Omental fat pad (tissue), 4 donors: Measurements from ENCODE around the gene GRB14. TPM values are rescaled to one million over a fixed set of nuclear protein-coding genes. Genes with fewer than 3 reads are reported as not detected.

Source experiments
- ATAC-seq: fragments of 150-250 bp; one replicate; pipeline ENCODE4 v1.9.1; 2016; ENCODE audit warnings: mild to moderate bottlenecking, moderate library complexity; ENCODE audit not compliant: low FRiP score
- DNase-seq: peaks from one replicate; pipeline ENCODE4 v3.0.0-alpha.2; 2019; ENCODE audit warnings: low spot score
- total RNA-seq, 4 donors: library from RNA; depleted of rRNA; stranded (reverse); fragments of >200 nt; gene quantifications; one replicate each; pipeline ENCODE4 v1.1.0, GENCODE V29; 2016
- TF ChIP-seq, protein P1 (sequence below), 3 donors: fragments of 450-650 bp; IDR thresholded peaks; one replicate each; pipeline ENCODE4 v1.5.1; 2016 to 2017; ENCODE audit warnings: antibody characterized with exemption in 3 of 3, mild to moderate bottlenecking in 3 of 3, moderate library complexity in 2 of 3

GRB14 gene
- total RNA-seq, 4 donors from 2014 or later, result 4.5 to 7.4 (median 5.3) TPM

DNA sequence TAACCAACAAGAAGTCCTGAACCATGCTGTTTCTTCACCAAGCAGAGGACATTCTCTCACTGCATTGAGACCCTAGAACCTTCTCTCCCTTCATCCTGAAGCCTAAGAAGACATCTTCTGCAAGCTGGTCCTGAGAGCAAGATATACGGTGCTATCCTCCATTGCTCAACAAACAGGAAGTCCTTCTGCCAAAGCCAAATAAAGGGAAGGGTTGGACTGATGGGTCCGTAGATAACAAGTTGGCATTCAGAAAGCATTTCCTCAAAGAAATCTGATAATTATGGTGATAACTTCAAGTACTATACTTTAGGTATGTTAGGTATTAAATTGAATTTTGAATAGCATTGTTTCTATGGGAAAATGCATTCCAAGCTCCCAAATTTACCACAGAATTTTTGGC lies 23.3 kb downstream of the GRB14 start:
- no peak for ATAC-seq
- TF ChIP-seq, protein P1, sequence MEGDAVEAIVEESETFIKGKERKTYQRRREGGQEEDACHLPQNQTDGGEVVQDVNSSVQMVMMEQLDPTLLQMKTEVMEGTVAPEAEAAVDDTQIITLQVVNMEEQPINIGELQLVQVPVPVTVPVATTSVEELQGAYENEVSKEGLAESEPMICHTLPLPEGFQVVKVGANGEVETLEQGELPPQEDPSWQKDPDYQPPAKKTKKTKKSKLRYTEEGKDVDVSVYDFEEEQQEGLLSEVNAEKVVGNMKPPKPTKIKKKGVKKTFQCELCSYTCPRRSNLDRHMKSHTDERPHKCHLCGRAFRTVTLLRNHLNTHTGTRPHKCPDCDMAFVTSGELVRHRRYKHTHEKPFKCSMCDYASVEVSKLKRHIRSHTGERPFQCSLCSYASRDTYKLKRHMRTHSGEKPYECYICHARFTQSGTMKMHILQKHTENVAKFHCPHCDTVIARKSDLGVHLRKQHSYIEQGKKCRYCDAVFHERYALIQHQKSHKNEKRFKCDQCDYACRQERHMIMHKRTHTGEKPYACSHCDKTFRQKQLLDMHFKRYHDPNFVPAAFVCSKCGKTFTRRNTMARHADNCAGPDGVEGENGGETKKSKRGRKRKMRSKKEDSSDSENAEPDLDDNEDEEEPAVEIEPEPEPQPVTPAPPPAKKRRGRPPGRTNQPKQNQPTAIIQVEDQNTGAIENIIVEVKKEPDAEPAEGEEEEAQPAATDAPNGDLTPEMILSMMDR (IDR thresholded peaks at IDR 0.05), result no peak
- no peak for DNase-seq

DNA sequence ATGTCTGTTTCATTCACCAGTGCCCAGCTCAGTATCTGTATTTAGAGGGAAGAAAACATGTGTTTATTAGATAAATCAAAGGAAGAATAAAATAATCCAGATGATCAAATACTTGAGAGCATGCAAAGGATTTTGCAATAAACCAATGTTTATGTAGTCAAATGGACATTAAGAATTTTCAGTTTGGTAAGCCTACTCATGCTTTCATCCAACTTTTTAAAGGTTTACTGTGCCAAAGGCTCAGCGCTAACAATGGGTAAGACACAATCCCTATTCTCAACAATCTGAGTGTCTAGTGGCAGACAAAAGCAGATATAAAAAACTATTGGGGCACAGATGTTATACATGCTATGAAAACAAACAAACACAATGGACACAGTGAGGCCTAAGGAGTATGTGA lies 26.3 kb downstream of the GRB14 start:
- DNase-seq (no peak), ATAC-seq (no peak)
- TF ChIP-seq, protein P1 (IDR thresholded peaks at IDR 0.05), result no peak

DNA sequence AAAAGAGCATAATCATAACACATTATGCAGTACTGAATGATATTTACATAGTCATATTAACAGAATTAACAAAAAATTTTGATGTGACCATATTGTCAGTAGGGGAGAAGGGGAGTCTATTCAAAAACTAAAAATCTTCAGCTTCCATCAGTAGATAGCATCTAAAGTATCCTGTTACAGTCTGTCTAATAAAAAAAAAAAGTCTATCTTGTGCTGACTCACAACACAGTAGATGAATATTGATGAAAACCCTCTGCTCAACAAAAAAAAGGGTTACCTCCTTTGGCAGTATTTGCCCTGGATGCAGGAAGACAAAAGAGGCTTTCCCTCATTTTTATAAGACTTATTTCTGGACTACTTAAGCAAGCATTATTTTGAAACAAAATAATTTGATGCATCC lies 27.3 kb downstream of the GRB14 start:
- TF ChIP-seq, protein P1 (IDR thresholded peaks at IDR 0.05), result no peak
- ATAC-seq (no peak), DNase-seq (no peak)

- TF ChIP-seq, protein P1 (IDR thresholded peaks at IDR 0.05), result no peak
- ATAC-seq (no peak), DNase-seq (no peak)
Measured at GRCh38 chr2:164593541-164593940, 27.7 kb downstream of the GRB14 start.

DNA sequence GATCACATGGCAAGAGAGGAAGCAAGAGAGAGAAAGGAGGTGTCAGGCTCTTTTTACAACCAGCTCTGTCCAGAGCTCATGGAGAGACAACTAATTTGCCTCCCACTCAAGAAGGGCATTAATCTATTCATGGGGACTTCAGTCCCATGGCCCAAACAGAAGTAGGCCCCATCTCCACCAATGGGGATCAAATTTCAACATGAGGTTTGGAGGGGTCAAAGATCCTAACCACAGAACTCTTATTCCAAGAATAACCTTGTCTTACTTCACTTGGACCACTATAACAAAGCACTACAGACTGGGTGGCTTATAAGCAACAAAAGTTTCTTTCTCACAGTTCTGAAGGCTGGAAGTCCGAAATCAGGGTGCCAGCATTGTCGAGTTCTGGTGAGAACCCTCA lies 31.8 kb downstream of the GRB14 start:
- DNase-seq (no peak), ATAC-seq (no peak)
- TF ChIP-seq, protein P1 (IDR thresholded peaks at IDR 0.05), result no peak

GRCh38 chr2:164581050-164581449 lies 40.2 kb downstream of the GRB14 start:
- DNase-seq (no peak), ATAC-seq (no peak)
- TF ChIP-seq, protein P1 (IDR thresholded peaks at IDR 0.05), result no peak

DNA sequence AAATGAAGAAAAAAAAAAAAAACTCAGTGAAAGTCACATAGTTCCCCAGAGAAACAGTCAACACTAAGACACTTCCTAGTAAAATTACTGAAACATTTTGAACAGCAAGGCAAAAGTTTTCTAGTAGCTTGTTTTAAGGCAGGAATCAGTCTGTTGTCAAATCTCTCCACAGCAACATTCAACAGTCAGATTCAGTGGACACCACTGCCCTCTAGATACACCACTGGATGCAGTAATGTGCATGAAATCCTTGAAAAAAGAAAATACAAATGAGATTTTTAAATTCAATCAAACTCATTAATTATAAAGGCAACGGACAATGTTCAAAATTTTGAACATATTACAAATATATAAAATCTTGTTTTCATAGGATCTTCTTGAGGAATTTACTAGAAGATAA lies 46.4 kb downstream of the GRB14 start:
- TF ChIP-seq, protein P1 (IDR thresholded peaks at IDR 0.05), result no peak
- ATAC-seq (no peak), DNase-seq (no peak)
